HEK293T (cell line): ENCODE measurements around the gene PTPRM.

Experiments
- CTCF ChIA-PET: fragments of 350-600 bp; formaldehyde crosslinking; extraction: SDS; loops from one replicate; lab custom pipeline; 2021; ENCODE audit warnings: antibody characterized with exemption, inconsistent platforms; lab: Yijun Ruan, JAX
- POLR2A ChIA-PET: fragments of 350-600 bp; formaldehyde crosslinking; extraction: SDS; loops from one replicate; lab custom pipeline; 2020; ENCODE audit warnings: antibody characterized with exemption, inconsistent platforms; lab: Yijun Ruan, JAX
- DNase-seq: peaks from one replicate; pipeline ENCODE4 v3.0.0; 2012; ENCODE audit warnings: mixed read lengths; ENCODE audit errors: extremely low spot score
- ARNT ChIP-seq: fragments of 450-650 bp; IDR thresholded peaks from 2 replicates; pipeline ENCODE4 v1.6.1; 2017; ENCODE audit warnings: mild to moderate bottlenecking
- BHLHE40 ChIP-seq: fragments of 450-650 bp; IDR thresholded peaks from 2 replicates; pipeline ENCODE4 v1.6.1; 2016; ENCODE audit warnings: mild to moderate bottlenecking, moderate library complexity, borderline replicate concordance
- CTBP1 ChIP-seq: fragments of 450-650 bp; IDR thresholded peaks from 2 replicates; pipeline ENCODE4 v1.6.1; 2016; ENCODE audit warnings: borderline replicate concordance
- ELF4 ChIP-seq: fragments of 450-650 bp; IDR thresholded peaks from 2 replicates; pipeline ENCODE4 v1.6.1; 2017; ENCODE audit warnings: antibody characterized with exemption
- FOXA1 ChIP-seq: fragments of 450-650 bp; IDR thresholded peaks from 2 replicates; pipeline ENCODE4 v1.6.1; 2016; ENCODE audit warnings: mild to moderate bottlenecking
- FOXK2 ChIP-seq: fragments of 450-650 bp; IDR thresholded peaks from 2 replicates; pipeline ENCODE4 v1.6.1; 2016; ENCODE audit warnings: mild to moderate bottlenecking
- FOXM1 ChIP-seq: fragments of 450-650 bp; IDR thresholded peaks from 2 replicates; pipeline ENCODE4 v1.6.1; 2017; ENCODE audit warnings: mild to moderate bottlenecking, borderline replicate concordance
- HDGF ChIP-seq: fragments of 450-650 bp; IDR thresholded peaks from 2 replicates; pipeline ENCODE4 v1.6.1; 2017; ENCODE audit warnings: antibody characterized with exemption, borderline replicate concordance
- L3MBTL2 ChIP-seq: fragments of 450-650 bp; conservative IDR thresholded peaks from 2 replicates; pipeline ENCODE4 v1.6.1; 2016; ENCODE audit warnings: mild to moderate bottlenecking
- LEF1 ChIP-seq: fragments of 450-650 bp; IDR thresholded peaks from 2 replicates; pipeline ENCODE4 v1.6.1; 2017; ENCODE audit warnings: mild to moderate bottlenecking, borderline replicate concordance
- NFRKB ChIP-seq: fragments of 450-650 bp; IDR thresholded peaks from 2 replicates; pipeline ENCODE4 v1.6.1; 2016; ENCODE audit warnings: mild to moderate bottlenecking, moderate library complexity
- PKNOX1 ChIP-seq: fragments of 450-650 bp; IDR thresholded peaks from 2 replicates; pipeline ENCODE4 v1.6.1; 2016
- SP1 ChIP-seq: fragments of 450-650 bp; IDR thresholded peaks from 2 replicates; pipeline ENCODE4 v1.6.1; 2017
- SUZ12 ChIP-seq: fragments of 450-650 bp; IDR thresholded peaks from 2 replicates; pipeline ENCODE4 v1.6.1; 2016; ENCODE audit warnings: mild to moderate bottlenecking
- TARDBP ChIP-seq: fragments of 450-650 bp; IDR thresholded peaks from 2 replicates; pipeline ENCODE4 v1.6.1; 2016
- ZNF384 ChIP-seq: fragments of 450-650 bp; IDR thresholded peaks from 2 replicates; pipeline ENCODE4 v1.6.1; 2016

The PTPRM gene

GRCh38 chr18:7754258-7754657 is 187.1 kb downstream of the PTPRM start:
- POLR2A ChIA-PET, result no interaction called here
- DNase-seq, result no peak
- CTCF ChIA-PET, result no interaction called here
- TF ChIP-seq PKNOX1, result no peak
- TF ChIP-seq FOXM1, result no peak
- no peak for TF ChIP-seq ZNF384
- TF ChIP-seq NFRKB, result no peak
- TF ChIP-seq L3MBTL2, result no peak
- no peak for TF ChIP-seq LEF1
- TF ChIP-seq HDGF, result no peak
- TF ChIP-seq TARDBP, result no peak
- no peak for TF ChIP-seq SUZ12

GRCh38 chr18:7754725-7755181 is 187.6 kb downstream of the PTPRM start:
- TF ChIP-seq BHLHE40 (no peak), L3MBTL2 (no peak), ZNF384 (no peak), TARDBP (no peak), HDGF (no peak), ELF4 (no peak), SUZ12 (no peak), ARNT (no peak), PKNOX1 (no peak), SP1 (no peak), NFRKB (no peak), FOXA1 (no peak), LEF1 (no peak), CTBP1 (no peak), FOXM1 (no peak), FOXK2 (no peak)
- CTCF ChIA-PET, result interaction anchor here (0.6 kb wide), 1 partner anchor 165 kb away, joined by 5 read pairs; no protein-coding TSS in a partner anchor
- POLR2A ChIA-PET, result no interaction called here
- DNase-seq, result no peak

GRCh38 chr18:7755753-7756475 is 188.8 kb downstream of the PTPRM start:
- no peak for TF ChIP-seq FOXK2
- TF ChIP-seq ZNF384, result no peak
- TF ChIP-seq LEF1, result no peak
- no peak for TF ChIP-seq ELF4
- no peak for TF ChIP-seq NFRKB
- no peak for TF ChIP-seq ARNT
- no peak for TF ChIP-seq SP1
- no peak for TF ChIP-seq L3MBTL2
- ChIA-PET POLR2A (no interaction called here), CTCF (interaction anchor here (0.6 kb wide), 1 partner anchor 166 kb away, joined by 5 read pairs; no protein-coding TSS in a partner anchor)
- DNase-seq, result no peak

- DNase-seq, result no peak
- ChIA-PET POLR2A (no interaction called here), CTCF (interaction anchor here (0.6 kb wide), 1 partner anchor 14 kb away, joined by 3 read pairs; no protein-coding TSS in a partner anchor)
- TF ChIP-seq SP1 (no peak), FOXK2 (no peak), TARDBP (no peak), HDGF (no peak), FOXM1 (no peak), L3MBTL2 (no peak), FOXA1 (no peak), CTBP1 (no peak), SUZ12 (no peak), NFRKB (no peak), ZNF384 (no peak), ELF4 (no peak), ARNT (no peak), LEF1 (no peak), PKNOX1 (no peak), BHLHE40 (no peak)
Observed at GRCh38 chr18:7757175-7757574, 190.1 kb downstream of the PTPRM start.

- TF ChIP-seq L3MBTL2 (no peak), ELF4 (no peak), SUZ12 (no peak), BHLHE40 (no peak), ARNT (no peak), FOXM1 (no peak), TARDBP (no peak), FOXA1 (no peak), FOXK2 (no peak), LEF1 (no peak)
- ChIA-PET CTCF (no interaction called here), POLR2A (no interaction called here)
- no peak for DNase-seq
Observed at GRCh38 chr18:7758764-7759163, 191.6 kb downstream of the PTPRM start.
